Activated CD8-positive, alpha-beta memory T cell treated with anti-CD3 and anti-CD28 coated beads for 48 hours (primary cell): Measurements from ENCODE around the gene ADRA2B.

Source experiments
- DNase-seq, 3 experiments: peaks; one replicate each; pipeline ENCODE4 v3.0.0-alpha.2; 2020; ENCODE audit warnings: low read depth in 2 of 3, low spot score in 2 of 3

ADRA2B gene

DNA sequence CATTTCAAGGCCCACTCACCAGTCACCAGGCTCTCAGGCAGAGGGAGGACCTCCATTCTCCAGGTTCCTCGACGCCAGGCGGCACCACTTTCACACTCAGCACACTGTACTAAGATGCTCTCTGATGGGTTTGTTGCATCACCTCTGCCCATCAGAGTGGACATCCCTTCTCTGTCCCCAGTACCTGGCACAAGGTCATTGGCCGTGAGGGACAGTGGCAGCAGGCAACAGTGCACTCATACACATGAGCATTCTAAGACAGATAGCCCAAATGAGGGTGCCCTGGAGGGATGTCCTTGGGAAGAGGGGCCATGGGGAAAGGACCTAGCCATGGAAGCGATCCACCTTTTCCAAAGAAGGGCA is 3.0 kb upstream of the ADRA2B start:
- no peak for DNase-seq

DNA sequence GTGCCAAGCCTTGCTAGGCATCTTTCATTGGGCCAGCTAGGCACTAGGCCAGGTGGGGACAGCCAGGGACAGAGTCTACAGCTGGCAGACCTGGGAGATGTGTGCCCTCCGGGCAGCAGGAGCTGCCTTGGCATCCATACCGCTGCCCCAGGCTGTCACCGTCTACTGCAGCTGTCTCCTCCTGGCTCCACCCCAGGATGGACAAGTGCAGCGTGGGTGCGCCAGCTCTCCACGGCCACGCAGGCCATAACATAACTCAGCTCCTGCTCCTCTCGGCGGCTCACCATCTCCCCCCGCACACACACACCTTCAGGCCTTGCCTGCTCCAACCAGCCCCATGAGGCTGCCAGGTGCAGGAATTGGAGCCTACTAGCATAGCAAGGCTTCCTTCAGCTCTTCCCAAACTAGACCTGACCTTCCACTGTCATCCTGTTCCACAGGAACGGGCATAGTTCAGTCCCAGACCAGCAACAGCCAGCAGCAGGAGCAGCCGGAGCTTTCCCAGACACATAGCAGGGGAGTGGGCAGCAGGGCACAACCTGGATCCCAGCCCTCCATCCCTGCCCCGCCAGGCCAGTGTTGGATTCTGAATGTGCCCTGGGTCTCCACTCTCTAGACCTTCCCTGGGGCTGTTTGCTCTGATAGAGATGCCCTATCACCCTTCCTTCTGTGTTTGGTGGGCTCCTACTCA is 2.5 kb upstream of the ADRA2B start:
- DNase-seq = no peak

DNA sequence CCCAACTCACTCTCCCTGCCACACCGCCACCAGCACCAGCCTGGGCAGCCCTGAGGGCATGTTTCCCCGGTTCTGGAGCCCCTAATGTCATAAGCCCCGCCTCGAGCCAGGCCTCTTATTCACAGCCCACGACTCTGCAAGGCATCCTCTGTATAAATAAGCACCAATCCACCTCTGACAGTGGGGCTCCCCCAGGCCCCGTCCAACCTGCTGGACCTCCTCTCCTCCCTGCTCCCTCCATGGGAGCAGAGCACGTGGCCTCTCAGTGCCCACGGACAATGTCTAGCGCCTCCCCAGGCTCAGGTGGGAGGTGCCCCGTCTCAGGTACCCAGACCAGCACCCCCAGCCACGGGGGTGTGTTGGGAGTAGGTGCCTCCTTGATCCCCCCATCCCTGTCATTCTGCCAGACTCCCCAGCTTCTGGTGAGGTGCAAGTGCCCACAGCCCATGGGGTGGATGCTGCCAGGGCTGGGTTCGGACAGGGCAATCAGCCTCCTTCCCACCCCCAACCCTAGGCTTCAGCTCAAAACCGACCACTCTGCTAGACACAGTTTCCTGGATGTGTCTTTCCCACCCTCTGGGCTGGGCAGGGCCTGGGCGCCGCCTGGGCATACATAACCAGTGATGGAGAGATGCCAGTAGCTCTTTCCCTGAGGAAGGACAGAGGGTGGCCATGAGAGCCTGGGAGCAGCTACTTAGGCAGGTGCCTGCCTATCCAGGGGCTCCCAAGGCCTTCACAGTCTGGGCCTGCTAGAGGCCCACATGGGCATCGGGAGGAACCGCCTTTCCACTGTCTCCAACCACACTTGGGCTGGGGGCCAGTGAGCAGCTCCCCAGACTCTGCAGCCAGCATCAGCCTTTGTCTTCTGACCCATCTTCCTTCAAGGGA is 1.6 kb upstream of the ADRA2B start:
- DNase-seq = no peak

DNA sequence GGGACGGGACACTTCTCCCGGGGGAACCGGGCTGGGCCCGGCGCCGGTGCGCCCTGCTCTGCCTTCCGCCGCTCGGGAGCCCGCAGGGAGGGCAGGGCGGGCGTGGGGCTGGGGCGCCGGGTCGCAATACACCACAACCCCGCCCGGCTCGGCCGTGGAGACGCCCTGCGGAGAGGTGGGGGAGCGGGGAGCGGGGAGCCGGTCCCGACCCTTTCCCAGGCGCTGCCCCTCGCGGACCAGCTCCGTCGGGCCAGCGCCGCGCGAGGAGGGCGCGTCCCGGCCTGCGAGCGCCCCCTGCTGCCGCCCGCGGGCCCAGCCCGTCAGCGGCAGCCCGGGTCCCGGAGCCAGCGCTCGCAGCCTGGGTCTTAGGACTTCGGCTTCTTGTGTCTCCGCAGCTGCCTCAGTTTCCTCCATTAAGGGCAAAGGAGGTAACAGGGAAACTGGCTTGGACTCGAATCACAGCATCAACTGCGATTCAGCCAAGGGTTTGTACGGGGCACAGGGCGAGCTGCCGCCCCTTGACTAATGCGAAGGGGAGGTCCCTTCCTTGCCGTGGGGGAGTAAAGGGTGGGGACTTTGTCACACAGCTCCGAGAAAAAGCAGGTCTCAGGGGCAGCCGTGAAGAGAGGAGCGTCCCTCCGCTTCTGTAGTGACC is 635 bp upstream of the ADRA2B start:
- DNase-seq = peak; percentile 43 to 60 (median 52)

DNA sequence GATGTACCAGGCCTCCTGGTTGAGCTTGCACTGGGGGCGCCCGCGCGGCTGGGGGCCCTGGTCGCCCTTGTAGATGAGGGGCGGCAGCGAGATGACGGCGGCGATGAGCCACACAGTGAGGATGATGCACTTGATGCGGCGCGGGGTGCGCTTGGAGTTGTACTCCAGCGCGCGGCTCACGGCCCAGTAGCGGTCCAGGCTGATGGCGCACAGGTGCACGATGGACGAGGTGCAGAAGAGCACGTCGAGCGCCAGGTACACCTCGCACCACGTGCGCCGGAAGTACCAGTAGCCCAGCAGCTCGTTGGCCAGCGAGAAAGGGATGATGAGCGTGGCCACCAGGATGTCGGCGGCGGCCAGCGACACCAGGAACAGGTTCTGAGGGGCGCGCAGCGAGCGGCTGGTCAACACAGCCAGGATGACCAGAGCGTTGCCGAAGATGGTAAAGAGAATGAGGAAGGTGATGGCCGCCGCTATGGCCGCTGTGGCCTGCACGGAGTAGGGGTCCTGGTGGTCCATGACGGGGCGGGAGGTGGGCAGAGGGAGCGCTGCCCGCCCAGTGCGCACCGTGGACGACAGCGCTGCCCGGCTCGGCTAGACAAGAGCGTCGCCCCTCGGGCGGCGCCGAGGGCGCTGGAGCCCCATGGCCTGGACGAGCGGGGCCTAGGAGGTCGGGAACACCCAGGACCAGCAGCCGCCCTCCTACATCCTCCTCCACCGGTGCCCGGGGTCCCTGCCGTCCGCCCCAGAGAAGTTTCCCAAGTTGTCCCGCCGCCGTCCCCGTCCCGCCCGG is 544 bp downstream of the ADRA2B start:
- DNase-seq = no peak

DNA sequence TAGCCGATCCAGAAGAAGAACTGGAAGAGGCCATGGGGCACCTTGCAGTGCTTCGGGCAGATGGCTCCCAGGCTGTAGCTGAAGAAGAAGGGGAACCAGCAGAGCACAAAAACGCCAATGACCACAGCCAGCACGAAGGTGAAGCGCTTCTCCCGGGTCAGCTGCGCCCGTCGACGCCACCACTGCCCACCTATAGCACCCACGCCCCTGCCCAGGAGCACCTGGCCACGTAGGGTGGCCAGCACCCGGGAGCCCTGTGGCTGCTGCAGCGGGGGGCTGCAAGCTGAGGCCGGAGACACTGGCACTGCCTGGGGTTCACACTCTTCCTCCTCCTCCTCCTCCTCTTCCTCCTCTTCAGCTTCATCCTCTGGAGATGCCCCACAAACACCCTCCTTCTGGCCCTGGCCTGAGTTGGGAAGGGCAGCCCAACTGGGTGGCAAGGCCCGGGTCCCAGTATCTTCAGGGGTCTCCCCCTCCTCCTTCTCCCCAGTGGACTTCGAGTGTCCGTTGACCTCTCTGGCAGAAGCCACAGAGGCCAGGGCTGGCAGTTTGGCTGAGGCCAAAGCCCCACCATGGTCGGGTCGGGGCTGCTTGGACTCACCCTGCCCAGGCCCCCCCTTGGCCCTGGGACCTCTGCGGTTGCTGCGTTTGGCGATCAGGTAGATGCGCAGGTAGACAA is 1.3 kb downstream of the ADRA2B start:
- DNase-seq = no peak

DNA sequence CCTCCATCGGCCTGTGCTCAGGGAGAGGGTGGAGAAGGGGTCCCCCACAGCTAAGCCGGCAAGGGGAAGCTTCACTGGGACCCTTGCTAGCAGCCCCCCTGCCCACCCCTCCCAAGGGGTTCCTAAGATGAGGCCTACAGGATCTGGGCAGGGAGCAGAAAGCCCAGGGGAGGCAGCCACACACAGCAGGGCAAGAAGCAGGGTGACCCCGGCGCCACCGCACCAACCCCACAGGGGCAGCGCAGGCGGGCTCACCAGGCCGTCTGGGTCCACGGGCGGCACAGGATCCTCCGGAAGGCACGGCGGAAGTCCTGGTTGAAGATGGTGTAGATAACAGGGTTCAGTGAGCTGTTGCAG is 1.8 kb downstream of the ADRA2B start:
- no peak for DNase-seq

DNA sequence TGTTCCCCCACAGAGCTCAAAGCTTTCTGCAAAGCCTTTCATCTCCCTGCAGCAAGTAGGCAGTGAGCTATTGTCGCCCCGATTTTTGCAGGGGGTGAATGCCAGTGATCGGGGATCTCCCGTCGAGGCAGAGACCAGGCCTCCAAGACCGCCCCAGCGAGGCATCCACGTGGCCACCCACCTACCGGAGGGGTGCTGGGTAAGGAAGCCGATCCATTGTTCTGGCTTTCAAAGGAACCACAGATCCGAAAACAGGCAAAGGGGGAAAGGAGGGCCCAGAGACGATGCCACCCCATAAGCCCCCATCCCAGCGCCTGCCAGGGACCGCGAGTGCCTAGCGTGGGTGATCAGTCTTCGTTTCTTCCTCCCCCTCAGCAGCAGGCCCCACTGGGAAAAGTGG is 2.4 kb downstream of the ADRA2B start:
- DNase-seq = no peak

DNA sequence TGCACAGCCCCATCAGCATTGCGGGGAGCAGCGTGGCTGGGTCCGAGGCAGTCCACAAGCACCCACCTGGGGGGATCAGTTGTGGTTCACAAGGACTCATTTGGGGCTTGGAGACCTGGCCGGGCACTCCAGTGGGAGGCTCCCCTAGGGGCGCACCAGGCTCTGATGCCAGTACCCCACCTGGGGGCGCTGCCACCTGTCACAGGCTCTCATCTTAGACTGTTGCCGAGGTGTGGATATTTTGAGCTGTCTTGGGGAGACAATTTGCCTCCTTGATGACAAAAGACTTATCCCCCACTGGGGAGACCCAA is 3.0 kb downstream of the ADRA2B start:
- DNase-seq = no peak

DNA sequence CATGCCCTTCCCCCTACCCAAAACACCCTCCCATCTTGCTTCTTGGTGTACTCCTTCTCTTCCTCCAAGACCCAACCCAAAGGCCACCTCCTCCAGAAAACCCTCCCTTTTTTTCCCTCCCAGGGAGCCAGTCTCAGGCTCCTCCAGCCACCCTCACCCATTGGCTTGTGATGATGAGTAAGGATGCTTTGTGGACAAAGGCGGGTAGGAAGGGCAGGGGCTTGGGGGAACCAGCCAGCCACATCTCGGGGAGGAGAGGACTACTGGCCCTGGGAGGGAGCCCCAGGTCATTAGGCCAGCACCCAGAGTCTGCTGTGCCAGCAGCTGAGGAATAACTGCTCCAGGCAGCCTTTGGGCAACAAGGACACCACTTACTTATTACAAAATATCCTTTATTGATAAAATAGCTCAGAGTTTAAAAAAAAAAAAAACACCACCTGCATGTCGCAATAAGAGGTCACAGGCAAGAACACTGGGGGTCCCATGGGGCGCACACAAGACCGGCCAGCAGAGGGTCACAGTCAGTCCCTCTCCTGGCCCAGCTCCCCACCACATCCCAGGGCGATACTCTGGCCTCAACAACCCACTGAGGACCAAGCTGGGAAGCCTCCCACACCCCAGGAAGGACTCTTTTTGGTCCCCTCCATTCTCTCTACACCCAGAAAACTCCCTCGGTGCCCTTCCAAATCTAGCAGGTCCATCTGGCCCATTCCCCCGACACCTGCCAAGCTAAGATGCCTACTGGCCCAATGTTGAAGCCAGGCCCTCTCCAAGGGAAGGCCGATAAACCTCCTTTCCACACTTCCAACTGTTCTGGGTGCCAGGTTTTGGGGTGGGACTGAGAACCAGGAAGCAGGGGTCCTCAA is 3.6 kb downstream of the ADRA2B start:
- no peak for DNase-seq

DNA sequence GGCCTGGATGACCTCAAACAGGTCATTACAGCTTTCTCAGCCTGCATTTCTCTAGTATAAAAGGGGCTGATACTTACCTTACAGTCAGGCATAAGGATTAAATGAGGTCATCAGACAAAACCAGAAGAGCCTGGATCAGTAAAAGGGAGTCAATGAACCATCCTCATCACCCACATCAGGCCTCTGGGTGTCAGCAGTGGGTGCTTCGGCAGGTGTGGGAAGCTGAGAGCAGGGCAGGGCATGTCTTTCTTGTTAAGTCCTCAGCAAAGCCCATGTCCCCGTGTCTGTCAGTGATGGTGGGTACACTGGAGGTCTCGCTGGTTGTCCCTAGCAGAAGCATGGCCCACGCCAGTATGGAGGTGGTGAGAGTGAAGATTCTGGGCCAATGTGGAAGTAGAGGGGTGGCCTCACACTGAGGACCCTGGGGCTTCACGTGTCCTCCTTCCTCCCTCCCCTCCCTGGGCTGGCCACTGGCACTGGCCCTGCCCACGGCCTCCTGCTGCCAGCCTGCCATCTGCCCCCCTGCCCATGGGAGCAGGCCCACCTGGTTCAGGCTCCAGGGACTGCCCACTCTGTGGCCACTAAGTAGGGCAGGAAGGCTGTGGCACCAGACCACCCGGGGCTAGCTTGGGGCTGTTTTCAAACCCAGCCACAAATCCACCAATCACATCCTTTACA is 4.4 kb downstream of the ADRA2B start:
- no peak for DNase-seq

DNA sequence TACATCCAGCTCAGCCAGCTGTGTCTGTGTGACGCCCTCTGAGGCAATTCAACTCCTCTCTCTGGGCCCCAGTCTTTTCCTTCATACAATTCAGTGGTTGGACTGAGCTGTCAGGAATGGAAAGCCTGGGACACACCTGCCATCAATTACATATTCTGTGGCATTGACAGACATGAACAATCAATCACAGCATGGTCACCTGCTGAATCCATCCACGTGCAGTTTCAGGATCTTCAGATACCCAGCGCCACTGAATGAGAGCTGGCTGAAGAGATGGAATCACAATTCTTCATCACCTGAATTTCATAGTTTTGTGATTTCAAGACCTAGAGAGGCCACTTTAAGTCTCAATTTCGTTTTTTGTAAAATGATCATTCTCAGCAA is 5.1 kb downstream of the ADRA2B start:
- no peak for DNase-seq

DNA sequence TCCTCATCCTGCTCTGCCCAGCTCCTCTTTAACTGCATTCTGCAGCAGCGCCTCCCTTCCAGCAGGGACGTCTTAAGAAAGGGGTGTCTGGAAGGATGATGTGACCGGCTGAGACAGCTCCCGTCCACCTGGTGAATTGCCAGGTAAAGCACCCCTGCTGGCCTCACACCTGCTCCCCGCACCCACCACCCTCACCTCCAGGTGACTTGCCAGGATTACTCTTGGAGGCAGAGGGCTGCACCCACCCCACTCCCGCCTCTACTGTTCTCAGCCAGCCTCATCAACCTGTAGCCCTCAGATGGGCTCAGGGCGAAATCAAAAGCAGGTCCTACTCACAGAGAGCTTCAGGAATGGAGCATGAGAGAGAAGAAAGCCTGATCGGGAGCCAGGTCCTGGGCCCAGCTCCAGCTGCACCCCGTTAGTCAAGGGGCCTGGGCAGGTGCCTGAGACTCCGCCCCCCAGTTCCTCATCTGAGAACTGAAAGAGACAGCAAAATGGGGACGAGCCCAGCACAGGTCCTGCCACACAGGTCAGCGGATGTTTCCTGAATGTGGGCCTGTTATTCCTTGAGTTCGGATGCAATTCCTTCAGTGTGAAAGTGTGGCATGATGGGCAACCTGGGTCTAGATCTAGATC is 5.6 kb downstream of the ADRA2B start:
- no peak for DNase-seq

DNA sequence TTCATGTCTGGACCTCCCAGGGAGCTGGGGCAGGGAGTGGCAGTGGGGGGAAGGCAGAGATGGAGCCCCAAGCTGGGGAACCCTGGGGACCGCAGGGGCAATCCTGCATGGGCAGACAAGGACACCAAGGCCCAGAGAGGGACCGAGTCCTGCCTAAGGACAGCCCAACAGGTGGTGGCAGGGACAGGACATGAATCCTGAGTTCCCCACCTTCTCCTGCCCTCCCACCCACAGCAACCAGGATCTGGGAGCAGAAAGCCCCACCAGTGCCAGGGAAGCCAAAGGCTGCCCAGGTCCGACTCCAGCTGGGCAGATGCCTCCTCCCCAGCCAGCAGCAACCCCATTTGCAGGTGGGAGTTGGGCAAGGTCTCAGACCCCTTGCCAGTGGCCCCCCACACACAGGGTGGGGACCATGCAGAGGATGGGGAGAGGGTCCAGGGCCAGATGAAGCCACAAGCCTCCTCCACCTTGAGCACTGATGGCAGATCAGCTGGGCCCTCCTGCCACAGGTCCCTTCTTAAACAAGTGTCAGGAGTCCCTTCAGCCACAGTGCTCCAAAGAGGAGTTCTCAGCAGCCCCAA is 6.3 kb downstream of the ADRA2B start:
- no peak for DNase-seq

DNA sequence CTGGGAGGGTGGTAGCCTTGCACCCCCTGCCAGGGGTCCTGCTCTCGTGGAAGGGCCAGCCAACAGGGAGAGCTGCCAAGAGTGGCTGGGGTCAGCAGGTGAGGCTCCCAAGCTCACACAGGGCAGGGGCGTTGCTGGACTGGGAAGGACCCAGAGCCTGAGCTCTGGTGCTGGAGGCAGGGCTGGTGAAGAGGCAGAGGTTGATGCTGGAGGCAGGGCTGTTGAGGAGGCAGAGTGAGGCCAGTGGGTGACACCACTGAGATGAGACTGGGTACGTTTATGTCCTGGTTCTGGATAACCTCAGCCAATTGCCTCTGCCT is 7.0 kb downstream of the ADRA2B start:
- no peak for DNase-seq

DNA sequence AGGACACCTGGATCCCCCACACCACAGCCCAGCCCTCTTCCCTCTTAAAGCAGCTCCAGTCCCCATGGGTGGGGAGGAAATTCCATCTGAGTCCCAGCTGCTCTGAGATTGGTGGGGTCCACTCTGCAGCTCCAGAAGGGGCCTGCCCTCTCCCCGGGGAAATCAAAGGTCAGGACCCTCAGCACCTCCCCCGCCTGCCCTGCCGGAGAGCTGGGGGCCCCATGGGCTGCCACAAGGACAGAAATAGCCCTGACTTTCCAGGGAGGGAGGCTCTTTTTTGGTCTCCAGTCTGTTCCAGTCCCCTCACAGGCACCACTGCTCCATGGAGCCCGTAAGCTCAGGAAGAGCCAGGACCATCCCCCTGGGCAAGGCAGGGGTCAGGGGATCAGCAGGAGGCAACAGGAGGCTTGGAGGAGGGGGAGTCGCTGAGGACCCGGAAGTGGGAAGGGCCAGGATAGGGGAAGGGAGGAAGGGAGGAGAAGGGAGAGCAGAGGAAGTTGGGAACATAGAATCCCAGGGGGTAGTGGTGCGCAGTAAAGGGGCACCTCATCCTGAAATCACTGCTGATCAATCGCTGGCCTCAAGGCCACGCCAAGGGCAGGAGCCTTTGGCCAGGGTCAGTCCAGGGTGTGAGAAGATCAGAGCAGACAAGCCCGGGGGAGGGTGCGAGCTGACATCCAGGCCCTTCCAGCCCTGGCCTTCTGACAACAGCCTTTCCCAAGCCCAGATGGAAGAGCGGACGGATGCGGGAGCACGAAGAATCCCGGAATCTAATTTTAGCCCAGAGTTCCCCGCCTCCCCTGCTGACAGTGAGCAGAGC is 7.6 kb downstream of the ADRA2B start:
- no peak for DNase-seq

DNA sequence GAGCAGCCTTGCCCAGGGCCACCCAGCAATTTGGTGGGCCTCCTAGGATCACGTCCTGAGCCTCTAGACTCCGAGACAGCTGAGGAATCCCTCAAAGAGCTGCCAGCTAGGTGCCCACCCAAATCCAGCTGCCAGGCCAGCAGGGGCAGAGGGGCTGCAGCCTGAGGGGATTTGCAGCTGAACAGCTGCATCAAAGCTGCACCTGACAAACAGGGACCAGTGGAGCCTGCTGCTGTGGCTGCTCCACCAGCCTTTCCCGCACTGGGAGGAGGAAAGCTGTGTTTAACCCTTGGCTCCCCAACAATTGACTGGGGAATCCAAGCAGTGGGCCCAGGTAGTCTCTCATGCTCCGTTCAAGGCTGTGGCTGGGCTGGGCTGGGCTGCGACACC is 8.2 kb downstream of the ADRA2B start:
- DNase-seq = no peak

DNA sequence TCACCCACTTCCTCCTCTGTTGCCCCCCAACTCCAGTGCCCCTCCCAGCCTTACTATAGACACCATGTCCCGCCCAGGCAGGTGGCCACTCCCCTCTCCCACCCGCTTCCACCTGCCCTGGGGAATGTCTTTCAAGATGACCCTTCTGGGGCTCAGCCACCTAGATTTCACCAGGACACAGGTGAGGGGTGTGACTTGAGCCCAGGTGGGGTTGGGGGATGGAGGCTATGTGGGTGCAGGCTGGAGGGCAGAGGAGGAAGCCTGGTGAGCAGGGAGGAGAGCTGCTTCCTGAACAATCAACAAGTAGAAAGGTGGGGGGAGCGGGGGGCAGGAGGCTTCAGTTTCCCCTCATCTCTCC is 8.7 kb downstream of the ADRA2B start:
- no peak for DNase-seq
